ENCODE data around the gene BDKRB1.

BDKRB1 gene

DNA sequence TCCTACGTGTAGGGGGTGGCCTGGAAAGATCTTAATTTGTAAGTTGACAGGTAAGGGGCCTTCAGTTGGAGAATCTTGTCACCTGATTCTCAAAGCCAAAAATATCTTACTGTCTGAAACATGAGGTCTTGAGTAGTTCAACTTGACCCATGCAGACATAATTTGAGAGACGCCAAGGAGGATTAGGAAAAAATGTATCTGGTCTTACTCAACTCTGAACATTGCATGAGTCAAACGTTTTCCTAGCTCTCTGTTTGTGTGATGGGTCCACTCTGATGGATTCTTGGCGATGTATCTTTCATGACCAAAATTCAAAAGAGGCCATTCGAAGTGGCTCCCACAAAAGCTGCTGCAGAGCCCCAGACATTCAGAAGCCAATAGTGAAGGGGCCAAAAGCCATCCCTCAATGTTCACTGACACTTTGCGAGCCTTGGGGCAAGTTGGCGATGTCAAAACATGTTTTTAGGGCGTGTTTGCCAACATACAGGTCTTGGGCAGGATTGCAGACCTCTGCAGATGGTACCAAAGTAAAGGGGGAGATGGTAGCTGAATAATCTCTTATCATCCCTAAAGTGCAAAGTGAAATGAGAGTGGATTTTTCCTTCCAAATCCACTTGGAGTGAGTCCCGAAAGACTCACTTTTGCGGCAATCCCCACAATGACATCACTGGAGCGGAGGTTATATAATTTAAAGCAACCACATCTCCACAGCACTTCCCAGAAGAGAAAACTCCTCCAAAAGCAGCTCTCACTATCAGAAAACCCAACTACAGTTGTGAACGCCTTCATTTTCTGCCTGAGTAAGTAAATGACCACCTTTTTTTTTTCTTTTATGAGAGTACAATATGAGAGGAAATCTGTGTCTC lies at the start of gene BDKRB1:
BDKRB1 (plus strand) TSS at position 710 of the 866 bp plus-strand sequence. CDS start 7,473 bp downstream, outside the sequence.
- Histone ChIP-seq H3K4me3 (ENCODE audit: low read length) (no peak within 1 kb of the TSS), H3K36me3 (ENCODE audit: insufficient read depth, low read length) (no peaks in the 10 kb centered on the region), H3K9me3 (ENCODE audit: low read length) (no peaks in the 10 kb centered on the region), H2AFZ (ENCODE audit: low read depth, low read length) (no peak within 1 kb of the TSS), H3K27me3 (ENCODE audit: insufficient read depth, low read length) (no peaks in the 10 kb centered on the region), H3K4me1 (ENCODE audit: insufficient read depth, low read length) (no peaks in the 10 kb centered on the region)

DNA sequence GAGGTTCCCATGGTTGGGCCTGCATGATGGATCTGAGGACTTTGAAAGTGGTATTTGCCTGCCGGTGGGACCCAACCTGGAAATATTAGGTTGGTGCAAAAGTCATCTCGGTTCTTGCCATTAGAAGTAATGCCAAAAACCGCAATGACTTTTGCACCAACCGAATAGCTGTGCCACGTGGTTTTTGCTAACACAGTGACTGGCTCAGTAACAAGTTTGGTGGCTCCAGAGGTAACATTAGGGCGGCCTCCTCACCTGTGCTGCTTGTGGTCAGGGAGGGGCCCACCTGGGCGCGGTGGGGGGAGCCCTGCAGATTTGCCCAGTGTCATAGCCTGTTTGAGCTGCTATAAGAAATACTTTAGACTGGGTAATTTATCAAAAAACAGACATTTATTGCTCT lies 49.5 kb upstream of the BDKRB1 start:
- no peak overlapping the region for H3K4me3 ChIP-seq (ENCODE audit: low read length)
- no peak overlapping the region for H2AFZ ChIP-seq (ENCODE audit: low read depth, low read length)
- no peaks in the 10 kb centered on the region for H3K36me3 ChIP-seq (ENCODE audit: insufficient read depth, low read length)
- H3K27me3 ChIP-seq (ENCODE audit: insufficient read depth, low read length) = peaks cover 46% of the 10 kb centered on the region
- peaks cover 10% of the 10 kb centered on the region for H3K4me1 ChIP-seq (ENCODE audit: insufficient read depth, low read length)
- no peaks in the 10 kb centered on the region for H3K9me3 ChIP-seq (ENCODE audit: low read length)

DNA sequence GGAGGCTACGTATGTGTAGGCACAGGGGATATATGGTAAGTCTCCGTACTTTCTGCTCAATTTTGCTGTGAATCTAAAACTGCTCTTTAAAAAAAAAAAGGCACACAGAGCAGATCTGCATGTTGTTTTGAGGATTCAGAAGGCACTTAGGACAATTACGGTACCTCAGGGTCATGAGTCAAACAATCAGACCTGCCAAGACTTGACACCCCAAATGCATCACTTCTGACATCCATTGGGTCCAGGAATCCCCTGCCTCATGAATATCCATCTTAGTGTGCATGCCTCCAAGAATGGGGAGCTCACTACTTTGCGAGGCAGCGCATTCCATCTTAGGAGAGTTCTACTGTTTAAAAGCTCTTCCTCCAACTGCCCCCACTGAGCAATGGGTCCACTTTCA lies 48.3 kb upstream of the BDKRB1 start:
- Histone ChIP-seq H3K4me3 (ENCODE audit: low read length) (no peak overlapping the region), H3K4me1 (ENCODE audit: insufficient read depth, low read length) (peaks cover 10% of the 10 kb centered on the region), H2AFZ (ENCODE audit: low read depth, low read length) (no peak overlapping the region), H3K9me3 (ENCODE audit: low read length) (no peaks in the 10 kb centered on the region), H3K36me3 (ENCODE audit: insufficient read depth, low read length) (no peaks in the 10 kb centered on the region), H3K27me3 (ENCODE audit: insufficient read depth, low read length) (peaks cover 35% of the 10 kb centered on the region)

DNA sequence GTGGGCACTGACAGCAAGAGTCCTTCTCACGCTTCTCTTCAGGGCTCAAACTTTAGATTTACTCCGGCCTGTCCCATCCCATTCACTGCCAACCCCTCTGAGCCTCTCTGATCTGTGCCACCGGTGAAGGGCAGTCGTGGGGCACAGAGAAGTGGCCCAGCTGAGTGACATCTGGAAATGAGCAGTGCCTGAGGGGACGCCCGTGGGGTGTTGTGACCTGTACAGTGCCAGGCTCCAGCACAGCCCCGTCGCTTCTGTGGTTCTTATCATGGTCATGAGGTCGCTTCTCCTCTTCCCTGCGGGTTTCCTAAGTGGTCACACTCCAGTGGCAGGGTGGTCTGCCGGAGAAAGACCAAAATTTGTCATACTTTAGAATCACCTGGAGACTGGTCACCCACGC lies 47.3 kb upstream of the BDKRB1 start:
- Histone ChIP-seq H3K4me1 (ENCODE audit: insufficient read depth, low read length) (peaks cover 10% of the 10 kb centered on the region), H3K9me3 (ENCODE audit: low read length) (no peaks in the 10 kb centered on the region), H3K4me3 (ENCODE audit: low read length) (no peak overlapping the region), H3K27me3 (ENCODE audit: insufficient read depth, low read length) (peaks cover 32% of the 10 kb centered on the region), H3K36me3 (ENCODE audit: insufficient read depth, low read length) (no peaks in the 10 kb centered on the region), H2AFZ (ENCODE audit: low read depth, low read length) (no peak overlapping the region)

DNA sequence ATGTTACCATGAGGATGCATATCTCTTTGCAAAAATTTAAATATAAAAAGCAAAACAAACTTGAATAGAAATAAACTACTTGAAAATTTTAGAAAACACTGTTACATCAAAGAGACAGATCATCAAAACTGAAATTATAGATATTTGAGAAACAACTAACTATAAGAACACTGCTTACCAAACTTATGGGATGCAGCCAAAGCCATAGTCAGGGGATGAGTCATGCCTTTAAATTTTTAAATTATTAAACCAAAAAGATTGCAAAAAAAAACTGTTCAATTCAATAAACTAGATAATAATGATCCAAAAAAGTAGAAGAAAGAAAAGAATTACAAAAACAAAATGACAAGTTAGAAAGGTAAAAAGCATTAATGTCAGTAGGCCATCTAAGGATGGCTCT lies 43.9 kb upstream of the BDKRB1 start:
- H3K9me3 ChIP-seq (ENCODE audit: low read length) = no peaks in the 10 kb centered on the region
- H3K4me3 ChIP-seq (ENCODE audit: low read length) = no peak overlapping the region
- H2AFZ ChIP-seq (ENCODE audit: low read depth, low read length) = no peak overlapping the region

DNA sequence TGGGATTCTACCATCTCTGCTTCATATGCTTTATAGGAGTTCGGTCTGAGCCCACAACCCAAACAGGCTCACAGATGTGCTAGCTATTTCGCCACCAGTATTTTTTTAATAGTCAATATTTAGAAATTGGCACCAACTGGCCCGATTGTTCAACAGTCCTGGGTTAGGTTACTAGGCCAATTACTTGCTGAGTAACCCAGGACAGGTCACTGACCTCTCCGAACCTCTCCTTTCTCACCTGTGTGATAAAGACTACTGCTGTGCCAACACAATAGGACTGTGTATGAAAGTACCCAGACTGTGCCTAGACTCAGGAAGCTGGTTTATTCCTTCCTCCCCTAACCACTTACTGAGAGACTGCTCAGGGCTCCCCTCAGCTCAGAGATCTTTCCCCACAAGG lies 43.1 kb upstream of the BDKRB1 start:
- Histone ChIP-seq H3K4me3 (ENCODE audit: low read length) (no peak overlapping the region), H3K27me3 (ENCODE audit: insufficient read depth, low read length) (peaks cover 7% of the 10 kb centered on the region), H2AFZ (ENCODE audit: low read depth, low read length) (no peak overlapping the region), H3K36me3 (ENCODE audit: insufficient read depth, low read length) (no peaks in the 10 kb centered on the region), H3K9me3 (ENCODE audit: low read length) (no peaks in the 10 kb centered on the region), H3K4me1 (ENCODE audit: insufficient read depth, low read length) (no peaks in the 10 kb centered on the region)

More for the DNA sequence above, 43.9 kb upstream of the BDKRB1 start:
- Histone ChIP-seq H3K27me3 (ENCODE audit: insufficient read depth, low read length) (peaks cover 8% of the 10 kb centered on the region), H3K36me3 (ENCODE audit: insufficient read depth, low read length) (no peaks in the 10 kb centered on the region), H3K4me1 (ENCODE audit: insufficient read depth, low read length) (no peaks in the 10 kb centered on the region)

DNA sequence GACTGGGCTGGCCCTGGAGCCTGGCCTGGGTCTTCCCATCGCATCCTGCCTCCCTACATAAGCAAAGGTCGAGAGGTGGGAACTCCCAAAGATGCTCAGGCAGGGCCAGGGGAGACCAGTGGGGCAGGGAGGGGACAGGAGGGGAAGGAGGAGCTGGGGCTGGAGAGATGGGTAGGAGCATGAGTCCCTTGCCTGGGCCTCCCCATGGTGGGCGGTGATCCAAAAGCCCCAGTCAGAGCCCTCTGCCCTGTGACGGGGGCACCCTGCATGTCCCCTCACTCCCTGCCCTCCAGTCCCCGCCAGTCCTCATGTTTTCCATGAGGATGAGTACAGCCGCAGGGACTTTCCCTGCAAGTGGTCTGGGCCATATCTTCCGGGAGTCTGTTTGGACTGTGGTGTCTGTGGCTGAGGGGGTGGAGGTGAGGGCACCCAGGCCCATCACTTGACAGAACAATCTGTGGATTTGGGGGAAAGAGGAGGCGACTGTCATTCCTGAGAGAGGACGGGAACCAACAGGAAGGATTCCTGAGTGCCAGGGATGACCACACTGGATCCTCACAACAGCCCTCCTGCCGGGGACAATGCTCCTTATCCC lies 42.0 kb upstream of the BDKRB1 start:
- H2AFZ ChIP-seq (ENCODE audit: low read depth, low read length) = no peak overlapping the region
- no peaks in the 10 kb centered on the region for H3K4me1 ChIP-seq (ENCODE audit: insufficient read depth, low read length)
- H3K27me3 ChIP-seq (ENCODE audit: insufficient read depth, low read length) = peaks cover 4% of the 10 kb centered on the region
- H3K4me3 ChIP-seq (ENCODE audit: low read length) = no peak overlapping the region
- no peaks in the 10 kb centered on the region for H3K9me3 ChIP-seq (ENCODE audit: low read length)
- H3K36me3 ChIP-seq (ENCODE audit: insufficient read depth, low read length) = no peaks in the 10 kb centered on the region

DNA sequence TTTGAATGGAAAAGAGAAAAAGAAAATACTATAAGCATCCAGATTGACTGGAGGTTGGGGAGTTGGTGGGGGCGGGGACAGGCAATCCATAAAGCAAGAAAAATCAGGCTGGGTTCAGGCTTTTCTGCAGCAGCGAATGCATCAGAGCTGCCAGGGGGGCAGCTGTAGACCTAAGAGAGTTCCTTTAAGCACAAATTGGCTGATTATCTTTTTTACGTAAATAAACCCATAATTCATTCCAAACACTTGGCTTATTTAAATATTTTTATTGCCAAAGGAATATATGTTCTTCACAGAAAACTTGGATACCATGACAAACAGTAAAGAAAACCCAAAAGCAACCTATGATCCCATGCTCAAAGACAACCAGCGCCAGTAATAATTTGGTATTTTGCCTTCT lies 41.2 kb upstream of the BDKRB1 start:
- Histone ChIP-seq H3K4me3 (ENCODE audit: low read length) (no peak overlapping the region), H3K9me3 (ENCODE audit: low read length) (no peaks in the 10 kb centered on the region), H2AFZ (ENCODE audit: low read depth, low read length) (no peak overlapping the region), H3K4me1 (ENCODE audit: insufficient read depth, low read length) (no peaks in the 10 kb centered on the region), H3K36me3 (ENCODE audit: insufficient read depth, low read length) (no peaks in the 10 kb centered on the region), H3K27me3 (ENCODE audit: insufficient read depth, low read length) (peaks cover 4% of the 10 kb centered on the region)

DNA sequence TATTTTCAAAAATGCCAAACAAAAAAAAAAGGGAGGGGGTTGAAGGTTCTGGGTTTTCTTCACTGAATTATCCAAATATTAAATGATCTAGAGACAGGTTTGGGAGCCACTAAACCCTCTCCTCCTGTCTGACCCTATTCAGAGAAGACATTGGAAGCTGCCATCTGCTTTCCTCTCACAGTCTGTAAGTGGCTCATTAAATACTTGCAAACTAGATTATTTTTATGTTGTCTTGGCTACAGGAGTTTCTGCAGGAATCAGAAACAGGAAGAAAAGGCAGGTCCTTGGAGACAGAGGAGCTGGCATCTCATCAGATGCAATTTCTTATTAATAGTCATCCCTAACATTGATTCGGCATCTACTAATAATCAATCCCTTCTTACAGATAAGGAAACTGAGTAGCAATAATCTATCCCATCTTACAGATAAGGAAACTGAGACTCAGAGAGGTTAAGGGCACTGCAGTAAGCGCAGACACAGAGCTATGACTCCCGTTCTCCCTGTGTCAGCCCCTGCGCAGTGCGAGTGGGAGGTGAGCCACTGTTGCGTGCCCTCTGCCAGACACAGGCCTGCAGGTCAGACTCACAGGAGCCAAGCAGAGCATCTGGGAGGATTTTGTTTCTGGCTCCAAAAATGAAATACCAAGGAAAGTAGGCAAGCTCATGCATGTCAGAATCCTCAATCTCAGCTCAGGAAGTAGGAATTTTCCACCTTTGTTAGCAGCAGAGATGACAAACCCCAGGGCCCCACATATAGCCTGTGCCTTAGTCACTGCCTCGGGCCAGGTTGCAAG lies 40.4 kb upstream of the BDKRB1 start:
- Histone ChIP-seq H2AFZ (ENCODE audit: low read depth, low read length) (no peak overlapping the region), H3K4me3 (ENCODE audit: low read length) (no peak overlapping the region), H3K36me3 (ENCODE audit: insufficient read depth, low read length) (no peaks in the 10 kb centered on the region), H3K4me1 (ENCODE audit: insufficient read depth, low read length) (no peaks in the 10 kb centered on the region), H3K27me3 (ENCODE audit: insufficient read depth, low read length) (peaks cover 4% of the 10 kb centered on the region), H3K9me3 (ENCODE audit: low read length) (no peaks in the 10 kb centered on the region)

DNA sequence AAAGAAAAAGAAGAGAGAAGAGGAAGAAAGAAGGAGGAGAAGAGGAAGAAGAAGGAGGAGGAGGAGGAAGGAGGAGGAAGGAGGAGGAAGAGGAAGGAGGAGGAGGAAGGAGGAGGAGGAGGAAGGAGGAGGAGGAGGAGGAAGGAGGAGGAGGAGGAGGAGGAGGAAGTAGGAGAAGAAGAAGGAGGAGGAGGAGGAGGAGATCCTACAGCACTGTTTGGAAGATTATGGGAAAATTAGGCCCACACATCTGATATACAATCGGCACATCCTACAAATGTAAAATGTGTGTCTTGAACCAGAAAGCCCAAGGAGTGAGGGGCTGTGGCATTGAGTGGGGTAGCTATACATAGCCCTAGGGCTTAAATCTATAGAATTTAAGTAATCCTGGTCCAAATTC lies 39.4 kb upstream of the BDKRB1 start:
- no peaks in the 10 kb centered on the region for H3K4me1 ChIP-seq (ENCODE audit: insufficient read depth, low read length)
- H3K36me3 ChIP-seq (ENCODE audit: insufficient read depth, low read length) = no peaks in the 10 kb centered on the region
- peaks cover 4% of the 10 kb centered on the region for H3K27me3 ChIP-seq (ENCODE audit: insufficient read depth, low read length)
- H3K9me3 ChIP-seq (ENCODE audit: low read length) = no peaks in the 10 kb centered on the region
- H3K4me3 ChIP-seq (ENCODE audit: low read length) = no peak overlapping the region
- H2AFZ ChIP-seq (ENCODE audit: low read depth, low read length) = no peak overlapping the region

DNA sequence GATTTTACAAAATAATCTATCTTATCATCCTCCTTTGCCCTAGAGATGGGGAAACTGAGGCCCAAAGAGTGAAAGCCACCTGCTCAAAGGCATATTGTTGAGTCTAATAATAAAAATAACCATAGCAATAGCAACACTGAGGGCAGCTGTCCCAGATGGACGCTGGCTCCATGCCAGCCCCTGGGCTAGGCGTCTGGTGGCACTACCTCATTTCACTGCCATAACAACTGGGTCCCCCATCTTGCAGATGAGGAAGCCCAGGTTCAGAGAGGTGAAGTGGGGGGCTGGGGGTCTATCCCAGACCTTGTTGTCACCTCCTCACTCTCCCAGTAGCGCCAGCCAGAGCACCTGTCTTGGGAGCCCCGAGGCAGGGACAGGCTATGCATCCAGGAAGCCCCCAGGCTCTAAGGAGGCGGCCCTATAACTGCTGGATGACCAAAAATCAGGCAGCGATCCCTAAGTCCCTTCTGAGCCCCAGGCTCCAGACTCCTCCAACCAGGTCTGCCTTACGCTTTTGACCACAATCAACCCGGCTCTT lies 38.6 kb upstream of the BDKRB1 start:
- Histone ChIP-seq H3K4me3 (ENCODE audit: low read length) (no peak overlapping the region), H3K4me1 (ENCODE audit: insufficient read depth, low read length) (no peaks in the 10 kb centered on the region), H3K27me3 (ENCODE audit: insufficient read depth, low read length) (peaks cover 4% of the 10 kb centered on the region)

DNA sequence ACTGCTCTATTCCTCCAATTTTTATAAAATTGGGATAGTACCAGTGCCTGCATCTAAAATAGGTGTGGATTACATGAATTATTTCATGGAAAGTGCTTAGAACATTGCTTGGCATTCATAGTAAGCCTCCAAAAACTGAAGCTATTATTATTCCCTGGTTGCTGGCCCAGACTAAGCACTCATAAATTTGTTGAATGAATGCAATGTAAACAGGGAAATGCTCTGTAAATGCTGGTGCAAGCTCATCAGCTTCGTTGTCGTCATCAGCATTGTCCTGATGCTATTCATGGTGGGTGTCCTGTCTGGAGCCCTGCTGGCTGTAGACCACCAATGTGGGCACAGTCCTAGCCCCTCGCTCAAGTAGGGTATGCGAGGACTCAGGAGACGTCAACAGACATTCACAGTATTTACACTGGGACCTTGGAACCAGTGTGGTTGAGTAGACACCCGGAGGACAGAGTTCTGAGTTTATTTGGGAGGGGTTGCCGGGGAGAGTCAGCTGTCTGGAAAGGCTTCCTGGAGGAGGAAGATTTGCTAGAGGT lies 34.8 kb upstream of the BDKRB1 start:
- no peaks in the 10 kb centered on the region for H3K36me3 ChIP-seq (ENCODE audit: insufficient read depth, low read length)
- no peaks in the 10 kb centered on the region for H3K27me3 ChIP-seq (ENCODE audit: insufficient read depth, low read length)
- no peaks in the 10 kb centered on the region for H3K4me1 ChIP-seq (ENCODE audit: insufficient read depth, low read length)
- H2AFZ ChIP-seq (ENCODE audit: low read depth, low read length) = no peak overlapping the region
- no peaks in the 10 kb centered on the region for H3K9me3 ChIP-seq (ENCODE audit: low read length)
- H3K4me3 ChIP-seq (ENCODE audit: low read length) = no peak overlapping the region

More for the DNA sequence above, 38.6 kb upstream of the BDKRB1 start:
- H2AFZ ChIP-seq (ENCODE audit: low read depth, low read length) = no peak overlapping the region
- H3K9me3 ChIP-seq (ENCODE audit: low read length) = no peaks in the 10 kb centered on the region
- H3K36me3 ChIP-seq (ENCODE audit: insufficient read depth, low read length) = no peaks in the 10 kb centered on the region

DNA sequence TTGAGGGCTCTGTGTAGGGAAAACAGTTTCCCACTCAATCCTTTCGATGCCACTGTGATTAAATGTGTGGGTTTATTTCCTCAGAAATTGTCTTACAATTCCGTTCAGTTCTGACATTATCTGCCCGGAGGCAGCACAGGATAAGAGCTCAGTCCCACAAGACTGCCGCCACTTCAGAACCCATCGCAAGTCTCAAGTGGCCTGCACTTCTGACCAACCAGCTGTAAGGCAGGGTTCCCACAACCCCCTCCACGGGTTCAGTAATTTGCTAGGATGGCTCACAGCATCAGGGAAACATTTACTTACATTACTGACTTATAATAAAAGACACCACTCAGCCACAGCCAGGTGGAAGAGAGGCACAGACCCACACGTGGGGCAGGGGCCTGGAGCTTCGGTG lies 34.2 kb upstream of the BDKRB1 start:
- Histone ChIP-seq H3K36me3 (ENCODE audit: insufficient read depth, low read length) (no peaks in the 10 kb centered on the region), H3K27me3 (ENCODE audit: insufficient read depth, low read length) (no peaks in the 10 kb centered on the region), H3K9me3 (ENCODE audit: low read length) (no peaks in the 10 kb centered on the region), H3K4me1 (ENCODE audit: insufficient read depth, low read length) (no peaks in the 10 kb centered on the region), H2AFZ (ENCODE audit: low read depth, low read length) (no peak overlapping the region), H3K4me3 (ENCODE audit: low read length) (no peak overlapping the region)

Data from neuron (in vitro differentiated cells).